ENCODE data around the gene CLEC3A. TPM values are rescaled to one million over a fixed set of nuclear protein-coding genes. Genes with fewer than 3 reads are reported as not detected.
"Not testable (repeated sequence)": the region's sequence is repeated elsewhere in the genome, so short reads cannot be mapped to it uniquely, and the experiment has no call there.

The CLEC3A gene
- total RNA-seq, 2 donors from 2014 or later: not detected

GRCh38 chr16:78057803-78058564 is 35.6 kb downstream of the CLEC3A start:
- H3K27me3 Mint-ChIP-seq: peaks cover 5 to 9% of the 10 kb centered on the region in 2 donors
- ATAC-seq (no peak), DNase-seq (ENCODE audit: low spot score) (no peak)
- H3K4me1 Mint-ChIP-seq (ENCODE audit: low read depth in 2 of 2): no peaks in the 10 kb centered on the region
- H3K4me3 Mint-ChIP-seq: no peak overlapping the region
- H3K9me3 Mint-ChIP-seq: no peaks in the 10 kb centered on the region
- no peaks in the 10 kb centered on the region for H3K36me3 Mint-ChIP-seq
- no peak overlapping the region for H3K27ac Mint-ChIP-seq

- not testable (repeated sequence) for H3K4me1 Mint-ChIP-seq (ENCODE audit: low read depth in 2 of 2); ATAC-seq; DNase-seq (ENCODE audit: low spot score); H3K4me3 Mint-ChIP-seq; H3K27ac Mint-ChIP-seq; H3K9me3 Mint-ChIP-seq; H3K27me3 Mint-ChIP-seq; H3K36me3 Mint-ChIP-seq
These were observed 37.5 kb downstream of the CLEC3A start for GRCh38 chr16:78059806-78060205.

DNA sequence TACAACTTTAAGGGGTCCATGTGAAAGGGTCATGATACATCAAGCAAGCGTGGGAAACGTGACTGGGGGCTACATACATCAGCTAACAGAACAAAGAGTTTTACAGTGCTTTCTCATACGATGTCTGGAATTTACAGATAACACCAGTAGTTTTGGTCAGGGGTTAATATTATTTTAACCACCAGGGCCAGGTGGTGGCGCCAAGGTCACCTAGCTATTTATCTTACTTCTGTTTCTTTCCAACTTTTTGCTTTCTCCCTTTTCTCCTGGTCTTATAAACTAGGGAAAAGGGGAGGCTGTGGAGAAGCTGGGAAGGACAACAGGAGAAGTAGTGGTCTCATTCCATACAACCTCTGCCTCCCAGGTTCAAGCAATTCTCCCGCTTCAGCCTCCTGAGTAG is 37.9 kb downstream of the CLEC3A start:
- ATAC-seq: no peak
- Mint-ChIP-seq H3K27ac (no peak overlapping the region), H3K9me3 (no peaks in the 10 kb centered on the region), H3K27me3 (peaks cover 4 to 13% of the 10 kb centered on the region in 2 donors), H3K4me1 (ENCODE audit: low read depth in 2 of 2) (no peaks in the 10 kb centered on the region), H3K36me3 (no peaks in the 10 kb centered on the region), H3K4me3 (no peak overlapping the region)
- DNase-seq (ENCODE audit: low spot score): no peak

GRCh38 chr16:78060809-78061208 is 38.5 kb downstream of the CLEC3A start:
- H3K9me3 Mint-ChIP-seq: no peaks in the 10 kb centered on the region
- peaks cover 6 to 16% of the 10 kb centered on the region in 2 donors for H3K27me3 Mint-ChIP-seq
- DNase-seq (ENCODE audit: low spot score) (no peak), ATAC-seq (no peak)
- H3K4me1 Mint-ChIP-seq (ENCODE audit: low read depth in 2 of 2): no peaks in the 10 kb centered on the region
- H3K36me3 Mint-ChIP-seq: no peaks in the 10 kb centered on the region
- H3K4me3 Mint-ChIP-seq: no peak overlapping the region
- no peak overlapping the region for H3K27ac Mint-ChIP-seq

GRCh38 chr16:78065319-78065718 is 43.0 kb downstream of the CLEC3A start:
- Mint-ChIP-seq H3K9me3 (no peaks in the 10 kb centered on the region), H3K4me1 (ENCODE audit: low read depth in 2 of 2) (no peaks in the 10 kb centered on the region), H3K4me3 (no peak overlapping the region), H3K27me3 (peaks cover 9 to 22% of the 10 kb centered on the region in 2 donors), H3K27ac (no peak overlapping the region), H3K36me3 (no peaks in the 10 kb centered on the region)
- ATAC-seq (no peak), DNase-seq (ENCODE audit: low spot score) (no peak)

DNA sequence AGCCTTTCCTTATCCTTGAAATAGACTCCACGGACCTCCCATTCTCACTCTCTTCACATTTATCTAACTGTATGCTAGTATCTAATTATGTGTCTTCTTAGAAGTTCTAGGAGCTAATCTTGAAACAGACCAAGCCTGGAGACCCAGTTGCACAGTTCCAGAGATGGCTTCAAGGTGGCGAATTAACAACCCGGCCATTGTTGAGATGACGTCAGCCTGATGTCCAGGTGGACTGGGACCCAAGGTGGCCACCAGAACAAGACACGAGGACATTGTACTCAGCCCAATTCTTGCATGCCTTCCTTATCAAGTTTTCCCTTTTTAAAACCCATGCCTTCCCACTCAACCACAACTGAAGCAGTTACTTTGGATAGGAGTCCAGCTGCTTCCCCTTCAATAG is 47.6 kb downstream of the CLEC3A start:
- DNase-seq (ENCODE audit: low spot score): no peak
- no peaks in the 10 kb centered on the region for H3K36me3 Mint-ChIP-seq
- no peaks in the 10 kb centered on the region for H3K4me1 Mint-ChIP-seq (ENCODE audit: low read depth in 2 of 2)
- ATAC-seq: no peak
- H3K27ac Mint-ChIP-seq: no peak overlapping the region
- no peak overlapping the region for H3K4me3 Mint-ChIP-seq
- H3K9me3 Mint-ChIP-seq: no peaks in the 10 kb centered on the region
- peaks cover 22 to 47% of the 10 kb centered on the region in 2 donors for H3K27me3 Mint-ChIP-seq

GRCh38 chr16:78072275-78072674 is 49.9 kb downstream of the CLEC3A start:
- DNase-seq (ENCODE audit: low spot score): no peak
- Mint-ChIP-seq H3K4me3 (no peak overlapping the region), H3K27ac (no peak overlapping the region), H3K36me3 (no peaks in the 10 kb centered on the region), H3K27me3 (peaks cover 23 to 41% of the 10 kb centered on the region in 2 donors), H3K9me3 (no peaks in the 10 kb centered on the region), H3K4me1 (ENCODE audit: low read depth in 2 of 2) (no peaks in the 10 kb centered on the region)
- no peak for ATAC-seq

GRCh38 chr16:78075800-78076199 is 53.5 kb downstream of the CLEC3A start:
- Mint-ChIP-seq H3K27ac (no peak overlapping the region), H3K4me1 (ENCODE audit: low read depth in 2 of 2) (no peaks in the 10 kb centered on the region), H3K27me3 (peaks cover 23 to 49% of the 10 kb centered on the region in 2 donors), H3K36me3 (no peaks in the 10 kb centered on the region), H3K4me3 (no peak overlapping the region), H3K9me3 (no peaks in the 10 kb centered on the region)
- no peak for DNase-seq (ENCODE audit: low spot score)
- no peak for ATAC-seq

- Mint-ChIP-seq H3K4me3 (no peak overlapping the region), H3K4me1 (ENCODE audit: low read depth in 2 of 2) (no peaks in the 10 kb centered on the region), H3K27me3 (peaks cover 19 to 40% of the 10 kb centered on the region in 2 donors), H3K36me3 (no peaks in the 10 kb centered on the region), H3K27ac (no peak overlapping the region), H3K9me3 (no peaks in the 10 kb centered on the region)
- ATAC-seq (no peak), DNase-seq (ENCODE audit: low spot score) (no peak)
These were observed 59.0 kb downstream of the CLEC3A start for GRCh38 chr16:78081341-78081740.

Other genes starting within 250 kb of the CLEC3A start
- gene VAT1L, start 234.0 kb upstream of the CLEC3A start, total RNA-seq: under 1 TPM in 1 of 2 donors, not detected in 1; 0.11 TPM
- 10 to 100 TPM; 23.0 to 31.7 TPM for gene WWOX, start 77.1 kb downstream of the CLEC3A start, total RNA-seq

Data from natural killer cell treated with Interleukin-12 subunit alpha and Interleukin-12 subunit beta and Interleukin-15 and Interleukin-18, amount 100 ng/mL, for 72 hours (primary cell).